WI38 (cell line): ENCODE results near the gene C22orf39.

Experiments used
- H3K4me3 ChIP-seq: 2 replicates; pipeline ENCODE4 v1.5.1; 2011; ENCODE audit warnings: low read depth, mild to moderate bottlenecking, control low read depth, low read length
- TF ChIP-seq, protein P1 (sequence below): IDR thresholded peaks from 2 replicates; pipeline ENCODE4 v1.5.1; 2012; ENCODE audit warnings: low read depth, mild to moderate bottlenecking, control low read depth, low read length

C22orf39 gene

DNA sequence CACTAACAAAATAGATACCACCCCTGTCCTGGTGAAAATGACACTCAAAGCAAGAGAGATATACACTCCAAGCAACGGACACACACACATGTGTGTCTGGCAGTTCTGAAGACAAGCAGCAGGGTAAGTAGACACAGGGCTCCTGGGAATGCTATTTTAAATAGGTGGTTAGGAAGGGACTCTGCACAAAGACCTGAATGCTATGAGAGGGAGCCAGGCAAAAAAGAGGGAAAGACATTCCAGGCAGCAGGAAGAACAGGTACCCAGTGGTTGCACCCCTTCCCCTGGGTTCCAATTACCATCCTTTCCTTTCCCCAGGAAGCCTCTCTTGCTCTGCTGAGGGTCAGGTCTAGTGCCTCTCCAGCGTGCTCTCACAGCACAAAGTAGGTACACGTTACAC, 28.5 kb upstream of the C22orf39 start:
- no peak overlapping the region for H3K4me3 ChIP-seq
- TF ChIP-seq, protein P1, sequence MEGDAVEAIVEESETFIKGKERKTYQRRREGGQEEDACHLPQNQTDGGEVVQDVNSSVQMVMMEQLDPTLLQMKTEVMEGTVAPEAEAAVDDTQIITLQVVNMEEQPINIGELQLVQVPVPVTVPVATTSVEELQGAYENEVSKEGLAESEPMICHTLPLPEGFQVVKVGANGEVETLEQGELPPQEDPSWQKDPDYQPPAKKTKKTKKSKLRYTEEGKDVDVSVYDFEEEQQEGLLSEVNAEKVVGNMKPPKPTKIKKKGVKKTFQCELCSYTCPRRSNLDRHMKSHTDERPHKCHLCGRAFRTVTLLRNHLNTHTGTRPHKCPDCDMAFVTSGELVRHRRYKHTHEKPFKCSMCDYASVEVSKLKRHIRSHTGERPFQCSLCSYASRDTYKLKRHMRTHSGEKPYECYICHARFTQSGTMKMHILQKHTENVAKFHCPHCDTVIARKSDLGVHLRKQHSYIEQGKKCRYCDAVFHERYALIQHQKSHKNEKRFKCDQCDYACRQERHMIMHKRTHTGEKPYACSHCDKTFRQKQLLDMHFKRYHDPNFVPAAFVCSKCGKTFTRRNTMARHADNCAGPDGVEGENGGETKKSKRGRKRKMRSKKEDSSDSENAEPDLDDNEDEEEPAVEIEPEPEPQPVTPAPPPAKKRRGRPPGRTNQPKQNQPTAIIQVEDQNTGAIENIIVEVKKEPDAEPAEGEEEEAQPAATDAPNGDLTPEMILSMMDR = no peak

DNA sequence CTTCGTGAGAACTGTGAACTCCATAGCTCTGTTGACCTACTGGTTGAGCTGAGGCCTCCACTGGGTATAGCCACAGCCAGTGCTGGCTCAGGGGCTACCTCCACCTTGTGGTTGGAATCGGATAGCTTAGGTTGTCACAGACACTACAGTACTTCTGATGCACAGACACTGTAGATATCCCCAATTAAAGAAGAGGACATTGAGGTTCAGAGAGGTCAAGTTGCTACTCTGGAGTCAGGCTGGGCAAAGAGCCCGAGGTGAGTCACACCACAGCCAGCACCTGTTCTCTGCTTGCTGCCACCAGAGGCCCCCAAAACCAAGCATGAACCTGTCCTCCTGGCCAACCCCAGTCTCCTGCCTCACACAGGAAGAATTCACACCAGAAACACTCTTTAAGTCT, 26.1 kb upstream of the C22orf39 start:
- H3K4me3 ChIP-seq = no peak overlapping the region
- TF ChIP-seq, protein P1 = no peak

DNA sequence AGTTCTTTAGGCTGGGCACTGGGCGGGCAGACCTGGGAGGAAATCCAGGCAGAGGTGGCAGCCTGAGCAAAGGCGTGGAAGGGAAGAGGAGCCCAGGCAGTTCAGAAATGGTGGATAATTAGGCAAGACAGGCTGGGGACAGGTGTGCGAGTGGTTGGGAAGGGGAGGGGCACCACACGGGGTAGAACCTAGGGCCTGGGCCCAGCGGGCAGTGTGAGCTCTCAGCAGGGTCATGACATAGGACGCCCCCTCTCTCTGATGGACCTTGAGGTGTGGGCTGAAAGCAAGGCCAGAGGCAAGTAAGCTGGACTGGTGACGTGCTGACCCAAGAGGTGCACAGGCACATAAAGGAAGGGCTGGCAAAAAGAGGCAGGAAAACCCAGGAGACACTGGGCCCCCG, 24.7 kb upstream of the C22orf39 start:
- H3K4me3 ChIP-seq = no peak overlapping the region
- TF ChIP-seq, protein P1 = no peak

DNA sequence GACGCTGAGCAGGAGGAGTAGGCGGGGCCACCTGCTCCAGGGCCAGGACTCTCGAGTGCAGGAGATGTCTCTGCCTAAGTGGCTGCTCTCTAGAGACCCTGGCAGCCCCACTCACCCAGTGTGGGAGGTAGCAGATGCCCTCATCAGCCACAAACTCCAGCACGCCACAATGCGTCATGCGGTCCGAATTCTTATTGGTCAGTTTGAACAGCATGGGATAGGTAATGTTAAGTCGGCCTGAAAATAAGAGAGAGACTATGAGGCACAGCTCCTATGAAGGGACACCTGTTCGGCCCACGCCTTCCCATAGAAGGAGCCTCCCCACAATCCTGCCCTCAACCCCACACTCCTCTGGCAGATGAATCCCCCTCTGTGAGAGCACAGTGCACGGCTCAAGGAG, 24.1 kb upstream of the C22orf39 start:
- TF ChIP-seq, protein P1 = no peak
- H3K4me3 ChIP-seq = no peak overlapping the region

DNA sequence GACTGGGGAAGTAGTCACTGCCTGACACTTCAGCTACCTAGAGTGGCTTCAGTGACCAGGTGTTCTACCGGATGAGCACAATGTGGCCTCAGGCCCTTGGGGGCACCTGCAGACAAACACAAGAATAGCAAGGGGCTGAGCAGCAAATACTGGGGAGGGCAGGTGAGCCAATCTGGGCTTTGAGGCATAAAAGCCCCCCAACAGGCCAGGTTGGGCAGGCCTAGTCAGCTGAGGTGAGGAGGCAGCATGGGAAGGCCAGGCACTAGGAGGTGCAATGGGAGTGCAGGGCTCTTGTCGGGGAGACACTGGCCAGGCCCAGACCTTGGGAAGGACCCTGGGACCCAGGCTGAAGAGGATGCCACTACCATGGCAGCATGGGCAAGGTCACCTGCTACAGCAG, 22.5 kb upstream of the C22orf39 start:
- TF ChIP-seq, protein P1 = no peak
- no peak overlapping the region for H3K4me3 ChIP-seq

DNA sequence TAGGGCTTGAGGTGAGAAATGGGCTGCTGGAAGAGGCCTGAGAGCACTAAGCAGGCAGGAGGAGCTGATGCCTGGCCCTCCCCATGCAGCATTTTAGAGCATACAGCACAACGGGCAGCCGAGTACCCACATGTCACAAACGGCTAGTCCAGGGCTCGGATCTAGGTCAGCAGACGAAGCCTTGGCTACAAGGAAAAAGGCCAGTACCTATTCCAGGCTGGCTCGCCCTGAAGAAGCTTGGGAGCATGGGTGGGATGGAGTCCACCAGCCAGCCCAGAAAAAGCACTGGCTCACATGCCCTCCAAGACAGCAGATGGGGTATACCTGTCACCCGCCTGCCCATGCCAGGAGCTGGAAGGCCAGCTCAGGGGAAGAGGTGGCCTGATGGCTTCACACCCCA, 21.9 kb upstream of the C22orf39 start:
- no peak overlapping the region for H3K4me3 ChIP-seq
- TF ChIP-seq, protein P1 = no peak

DNA sequence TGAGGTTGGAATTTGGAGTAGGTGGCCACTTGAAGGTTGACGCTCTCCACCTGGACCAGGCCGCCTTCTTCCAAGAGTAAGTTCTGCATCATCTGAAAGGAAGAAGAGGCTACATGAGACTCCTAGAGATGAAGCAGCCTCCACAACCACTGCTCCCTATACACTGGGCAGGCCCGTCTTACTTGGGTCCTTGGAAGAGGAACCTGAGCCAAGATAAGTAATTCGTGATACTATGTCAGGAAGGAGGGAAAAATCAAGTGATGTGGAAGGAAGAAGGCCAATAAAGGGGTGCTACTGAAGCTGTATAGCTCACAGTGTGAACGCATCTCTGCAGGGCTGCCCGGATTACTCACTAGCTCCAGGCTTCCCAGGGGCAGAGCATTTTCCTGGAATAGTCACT, 20.4 kb upstream of the C22orf39 start:
- TF ChIP-seq, protein P1 = no peak
- no peak overlapping the region for H3K4me3 ChIP-seq
